HFF-Myc (cell line): ENCODE measurements around the gene CACNB3.
"Not testable (repeated sequence)": the region's sequence is repeated elsewhere in the genome, so short reads cannot be mapped to it uniquely, and the experiment has no call there.

Experiments
- DNase-seq: peaks from one replicate; pipeline ENCODE4 v3.0.0-alpha.2; 2011; ENCODE audit warnings: low read depth; ENCODE audit errors: extremely low read depth
- H3K4me3 ChIP-seq: replicated peaks from 2 replicates; pipeline ENCODE4 v1.5.1; 2011; ENCODE audit warnings: low read depth, mild to moderate bottlenecking, control low read depth, low read length
- CTCF ChIP-seq: IDR thresholded peaks from 2 replicates; pipeline ENCODE4 v1.5.1; 2012; ENCODE audit warnings: mild to moderate bottlenecking, low read depth, low read length, control low read depth; ENCODE audit errors: missing control alignments

The CACNB3 gene

DNA sequence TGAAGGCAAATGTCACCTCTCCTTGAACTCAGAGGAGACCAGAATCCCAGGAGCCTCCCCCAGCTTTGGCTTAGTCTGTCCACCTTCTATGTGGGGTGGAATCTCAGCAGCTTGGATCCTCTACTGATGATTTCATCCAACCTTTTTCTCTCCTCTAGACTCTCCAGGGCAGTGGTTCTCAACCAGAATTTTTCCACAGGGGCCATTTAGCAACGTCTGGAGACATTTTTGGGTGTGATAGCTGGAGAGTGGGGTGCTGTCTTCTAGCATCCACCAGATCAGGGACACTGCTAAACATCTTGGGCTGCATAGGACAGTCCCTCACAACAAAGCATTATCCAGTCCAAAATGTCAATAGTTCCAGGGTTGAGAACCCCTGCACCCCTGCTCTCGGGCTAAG lies 38.1 kb downstream of the CACNB3 start:
- no peak for DNase-seq
- no peak for TF ChIP-seq CTCF
- no peak overlapping the region for H3K4me3 ChIP-seq

- TF ChIP-seq CTCF = no peak
- H3K4me3 ChIP-seq = no peak overlapping the region
Observed at GRCh38 chr12:48857278-48857994, 39.1 kb downstream of the CACNB3 start.

GRCh38 chr12:48858043-48858442 lies 39.7 kb downstream of the CACNB3 start:
- DNase-seq = no peak
- TF ChIP-seq CTCF = no peak
- no peak overlapping the region for H3K4me3 ChIP-seq

More at GRCh38 chr12:48857278-48857994, 39.1 kb downstream of the CACNB3 start:
- DNase-seq = no peak

GRCh38 chr12:48859607-48860006 lies 41.3 kb downstream of the CACNB3 start:
- DNase-seq = no peak
- H3K4me3 ChIP-seq = no peak overlapping the region
- TF ChIP-seq CTCF = no peak

- not testable (repeated sequence) for DNase-seq, H3K4me3 ChIP-seq
Observed at GRCh38 chr12:48860236-48860635, 41.9 kb downstream of the CACNB3 start.

DNA sequence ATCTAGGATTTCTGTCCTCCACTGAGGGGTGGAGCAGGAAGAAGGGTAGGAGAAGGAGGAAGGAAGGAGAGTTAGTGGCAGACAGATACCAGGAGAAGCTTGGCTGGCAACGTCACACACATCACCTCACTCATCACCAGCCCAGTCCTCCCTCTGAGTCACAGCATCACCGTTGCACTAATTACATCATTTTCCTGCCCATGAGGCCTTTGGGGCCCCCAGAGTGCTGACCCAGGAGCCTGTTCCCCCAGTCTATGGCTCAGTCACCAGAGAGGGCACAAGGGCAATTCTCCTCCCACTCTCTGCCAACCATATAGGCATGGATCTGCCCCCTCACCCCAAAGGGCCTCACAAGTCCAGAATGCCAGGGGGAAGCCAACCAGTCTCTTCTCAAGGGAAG lies 42.8 kb downstream of the CACNB3 start:
- no peak overlapping the region for H3K4me3 ChIP-seq
- no peak for TF ChIP-seq CTCF
- no peak for DNase-seq

GRCh38 chr12:48862760-48863159 lies 44.5 kb downstream of the CACNB3 start:
- no peak for TF ChIP-seq CTCF
- no peak overlapping the region for H3K4me3 ChIP-seq
- no peak for DNase-seq
